ENCODE data around the gene ADGRV1.

The ADGRV1 gene

GRCh38 chr5:90558344-90559192, at the start of gene ADGRV1:
TSS of gene ADGRV1 (plus strand) at chr5:90558797. CDS start at chr5:90558896, 99 bp downstream.
- peak; percentile 29 for DNase-seq

- DNase-seq: no peak
These were observed 48.2 kb upstream of the ADGRV1 start for GRCh38 chr5:90510438-90510837.

- no peak for DNase-seq
These were observed 44.1 kb upstream of the ADGRV1 start for GRCh38 chr5:90514520-90514919.

GRCh38 chr5:90518661-90519060, 39.9 kb upstream of the ADGRV1 start:
- no peak for DNase-seq

- DNase-seq: no peak
These were observed 39.5 kb upstream of the ADGRV1 start for GRCh38 chr5:90519081-90519480.

- DNase-seq: peak; percentile 38
These were observed 29.9 kb upstream of the ADGRV1 start for GRCh38 chr5:90528601-90529193.

GRCh38 chr5:90529194-90529938, 29.2 kb upstream of the ADGRV1 start, which contains the start of gene LYSMD3:
TSS of gene LYSMD3 (minus strand) at chr5:90529584. CDS start at chr5:90525289, 4,295 bp downstream.
- DNase-seq: peak; percentile 95

GRCh38 chr5:90529939-90530677, 28.5 kb upstream of the ADGRV1 start:
- peak; percentile 91 for DNase-seq

- DNase-seq: peak; percentile 9
These were observed 27.7 kb upstream of the ADGRV1 start for GRCh38 chr5:90530736-90531487.

- DNase-seq: no peak
These were observed 24.8 kb upstream of the ADGRV1 start for GRCh38 chr5:90533794-90534193.

GRCh38 chr5:90534922-90535321, 23.7 kb upstream of the ADGRV1 start:
- DNase-seq: no peak

- DNase-seq: no peak
These were observed 15.6 kb upstream of the ADGRV1 start for GRCh38 chr5:90542827-90543519.

GRCh38 chr5:90545511-90545910, 13.1 kb upstream of the ADGRV1 start:
- no peak for DNase-seq

GRCh38 chr5:90546216-90546837, 12.3 kb upstream of the ADGRV1 start:
- no peak for DNase-seq

- no peak for DNase-seq
These were observed 11.5 kb upstream of the ADGRV1 start for GRCh38 chr5:90547072-90547536.

- DNase-seq: no peak
These were observed 10.5 kb upstream of the ADGRV1 start for GRCh38 chr5:90548069-90548593.

- DNase-seq: no peak
These were observed 9.4 kb upstream of the ADGRV1 start for GRCh38 chr5:90549223-90549622.

- DNase-seq: peak; percentile 19
These were observed 8.8 kb upstream of the ADGRV1 start for GRCh38 chr5:90549729-90550275.

- no peak for DNase-seq
These were observed 7.6 kb upstream of the ADGRV1 start for GRCh38 chr5:90550963-90551362.

- no peak for DNase-seq
These were observed 7.2 kb upstream of the ADGRV1 start for GRCh38 chr5:90551376-90551775.

Measured in hematopoietic multipotent progenitor cell treated with erythropoietin and hydrocortisone succinate and interleukin-3 and kit ligand, for 8 days (in vitro differentiated cells).